Neuron (in vitro differentiated cells): ENCODE data around the gene MUSK.
"Not testable (repeated sequence)": the region's sequence is repeated elsewhere in the genome, so short reads cannot be mapped to it uniquely, and the experiment has no call there.

Source experiments
- H2AFZ ChIP-seq: one replicate; pipeline ENCODE4 v1.6.1; 2013; ENCODE audit warnings: low read depth, mild to moderate bottlenecking, inconsistent platforms, low read length, moderate library complexity
- H3K27me3 ChIP-seq: one replicate; pipeline ENCODE4 v1.6.1; 2013; ENCODE audit warnings: low read length; ENCODE audit not compliant: insufficient read depth
- H3K36me3 ChIP-seq: one replicate; pipeline ENCODE4 v1.6.1; 2013; ENCODE audit warnings: low read length; ENCODE audit not compliant: insufficient read depth
- H3K4me1 ChIP-seq: one replicate; pipeline ENCODE4 v1.6.1; 2013; ENCODE audit warnings: low read length; ENCODE audit not compliant: insufficient read depth
- H3K4me3 ChIP-seq: 2 replicates; pipeline ENCODE4 v1.5.1; 2013; ENCODE audit warnings: mild to moderate bottlenecking, low read length, moderate library complexity
- H3K9me3 ChIP-seq: one replicate; pipeline ENCODE4 v1.6.1; 2013; ENCODE audit warnings: low read length

Gene MUSK

GRCh38 chr9:110810262-110810976, 141.8 kb downstream of the MUSK start:
- Histone ChIP-seq H3K27me3 (no peaks in the 10 kb centered on the region), H3K4me3 (no peak overlapping the region), H2AFZ (no peak overlapping the region), H3K9me3 (no peaks in the 10 kb centered on the region), H3K36me3 (no peaks in the 10 kb centered on the region), H3K4me1 (no peaks in the 10 kb centered on the region)

GRCh38 chr9:110812886-110813285, 144.3 kb downstream of the MUSK start:
- Histone ChIP-seq H3K4me1 (no peaks in the 10 kb centered on the region), H3K4me3 (no peak overlapping the region), H2AFZ (no peak overlapping the region), H3K27me3 (no peaks in the 10 kb centered on the region), H3K36me3 (no peaks in the 10 kb centered on the region), H3K9me3 (no peaks in the 10 kb centered on the region)

GRCh38 chr9:110814159-110814558, 145.6 kb downstream of the MUSK start:
- H3K36me3 ChIP-seq = no peaks in the 10 kb centered on the region
- no peaks in the 10 kb centered on the region for H3K27me3 ChIP-seq
- no peaks in the 10 kb centered on the region for H3K4me1 ChIP-seq
- H3K4me3 ChIP-seq = no peak overlapping the region
- no peaks in the 10 kb centered on the region for H3K9me3 ChIP-seq
- no peak overlapping the region for H2AFZ ChIP-seq

DNA sequence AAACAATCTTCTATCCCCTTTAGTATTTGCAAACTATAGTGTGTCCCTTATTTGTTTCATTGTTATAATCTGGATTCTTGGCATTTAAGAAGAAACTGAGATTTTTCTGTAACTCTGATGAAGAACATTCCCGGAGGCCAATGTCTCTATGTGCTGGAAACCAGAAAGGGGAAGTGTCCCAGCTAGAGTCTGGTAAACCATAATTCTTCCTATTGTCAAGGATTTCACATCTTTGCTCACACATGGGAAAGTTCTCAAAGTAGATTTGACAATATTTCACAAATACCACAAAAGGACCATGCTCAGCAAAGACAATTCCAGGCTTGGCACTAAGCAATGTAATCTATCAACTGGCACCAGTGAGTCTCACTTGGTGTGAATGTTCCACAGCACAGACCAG, 146.8 kb downstream of the MUSK start:
- Histone ChIP-seq H3K27me3 (no peaks in the 10 kb centered on the region), H3K4me1 (no peaks in the 10 kb centered on the region), H3K36me3 (no peaks in the 10 kb centered on the region), H3K4me3 (no peak overlapping the region), H2AFZ (no peak overlapping the region), H3K9me3 (no peaks in the 10 kb centered on the region)

- Histone ChIP-seq H3K4me3 (no peak overlapping the region), H3K9me3 (peaks cover 2% of the 10 kb centered on the region), H3K4me1 (no peaks in the 10 kb centered on the region), H3K36me3 (no peaks in the 10 kb centered on the region), H3K27me3 (no peaks in the 10 kb centered on the region), H2AFZ (no peak overlapping the region)
Observed at GRCh38 chr9:110820381-110820780, 151.8 kb downstream of the MUSK start.

DNA sequence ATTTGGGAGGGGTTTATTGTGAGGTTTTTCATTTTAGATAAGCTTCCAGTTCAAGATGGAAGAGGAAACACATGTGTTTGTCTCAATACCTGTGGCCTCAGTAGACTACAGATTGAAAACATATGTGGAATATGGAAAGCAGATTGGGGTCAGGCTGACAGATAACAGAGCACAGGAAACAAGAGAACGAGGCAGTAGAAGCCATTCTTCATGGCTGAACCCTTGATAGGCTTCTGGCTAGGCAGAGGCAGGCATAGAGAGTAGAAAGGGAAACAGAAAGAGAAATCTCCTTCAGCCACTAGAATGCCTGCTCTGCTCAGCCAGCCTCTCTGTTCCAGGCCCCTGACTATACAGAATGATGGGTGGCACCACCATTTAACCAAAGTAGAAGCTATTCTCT, 152.5 kb downstream of the MUSK start:
- H3K9me3 ChIP-seq = peaks cover 2% of the 10 kb centered on the region
- no peak overlapping the region for H3K4me3 ChIP-seq
- no peaks in the 10 kb centered on the region for H3K27me3 ChIP-seq
- H2AFZ ChIP-seq = no peak overlapping the region
- H3K4me1 ChIP-seq = peaks cover 4% of the 10 kb centered on the region
- no peaks in the 10 kb centered on the region for H3K36me3 ChIP-seq

- H2AFZ ChIP-seq, H3K4me3 ChIP-seq, H3K36me3 ChIP-seq, H3K27me3 ChIP-seq, H3K9me3 ChIP-seq, H3K4me1 ChIP-seq: not testable (repeated sequence)
Observed at GRCh38 chr9:110825129-110825528, 156.5 kb downstream of the MUSK start.

GRCh38 chr9:110825950-110826349, 157.4 kb downstream of the MUSK start:
- Histone ChIP-seq H2AFZ (no peak overlapping the region), H3K27me3 (no peaks in the 10 kb centered on the region), H3K36me3 (no peaks in the 10 kb centered on the region), H3K4me1 (peaks cover 6% of the 10 kb centered on the region), H3K9me3 (peaks cover 2% of the 10 kb centered on the region), H3K4me3 (no peak overlapping the region)

GRCh38 chr9:110826400-110826799, 157.8 kb downstream of the MUSK start:
- not testable (repeated sequence) for H2AFZ ChIP-seq, H3K4me1 ChIP-seq, H3K27me3 ChIP-seq

DNA sequence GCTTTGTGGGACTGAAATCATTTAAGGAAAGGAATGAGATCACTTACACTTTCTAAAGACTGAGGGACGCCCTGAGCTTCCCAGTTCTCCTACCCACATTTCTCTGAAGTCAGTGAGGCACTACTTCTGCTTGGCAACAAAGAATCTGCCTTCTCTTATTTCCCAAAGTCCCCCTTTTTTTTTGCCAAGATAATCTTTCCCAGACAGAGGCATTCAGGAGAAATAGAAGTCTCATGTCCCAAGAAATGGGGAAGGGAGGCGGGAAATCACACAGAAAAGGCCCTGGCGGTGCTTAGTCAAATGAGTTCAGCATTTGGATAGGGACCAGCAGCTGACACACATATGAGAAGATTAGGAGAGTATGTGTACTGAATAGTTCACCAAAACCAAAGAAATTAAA, 159.7 kb downstream of the MUSK start:
- Histone ChIP-seq H3K36me3 (no peaks in the 10 kb centered on the region), H3K27me3 (no peaks in the 10 kb centered on the region), H2AFZ (no peak overlapping the region), H3K4me1 (peaks cover 6% of the 10 kb centered on the region), H3K9me3 (no peaks in the 10 kb centered on the region), H3K4me3 (no peak overlapping the region)

More at GRCh38 chr9:110826400-110826799, 157.8 kb downstream of the MUSK start:
- H3K4me3 ChIP-seq, H3K36me3 ChIP-seq, H3K9me3 ChIP-seq: not testable (repeated sequence)

- Histone ChIP-seq H3K36me3 (no peaks in the 10 kb centered on the region), H3K27me3 (no peaks in the 10 kb centered on the region), H3K4me1 (peaks cover 12% of the 10 kb centered on the region), H2AFZ (no peak overlapping the region), H3K9me3 (no peaks in the 10 kb centered on the region), H3K4me3 (no peak overlapping the region)
Observed at GRCh38 chr9:110830495-110830894, 161.9 kb downstream of the MUSK start.

DNA sequence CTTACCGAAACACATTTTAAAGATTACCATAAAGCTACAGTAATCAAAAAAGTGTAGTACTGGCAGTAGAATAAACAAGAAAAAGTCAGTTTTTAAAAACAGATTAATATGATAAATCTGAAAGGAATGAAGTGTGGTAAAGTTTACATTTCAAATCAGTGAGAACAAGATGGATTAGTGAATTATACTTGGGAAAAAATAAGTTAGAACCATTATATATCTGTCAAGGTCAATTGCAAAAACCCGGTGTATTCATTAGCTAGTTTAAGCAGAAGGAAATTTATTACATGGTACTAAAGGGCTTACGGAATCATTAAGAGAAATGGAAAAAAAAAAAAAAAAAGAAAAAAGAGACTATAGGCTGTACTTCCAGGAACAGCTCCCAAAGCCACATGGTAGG, 164.3 kb downstream of the MUSK start:
- Histone ChIP-seq H3K36me3 (no peaks in the 10 kb centered on the region), H3K4me3 (no peak overlapping the region), H3K4me1 (peaks cover 11% of the 10 kb centered on the region), H2AFZ (no peak overlapping the region), H3K27me3 (no peaks in the 10 kb centered on the region), H3K9me3 (no peaks in the 10 kb centered on the region)

DNA sequence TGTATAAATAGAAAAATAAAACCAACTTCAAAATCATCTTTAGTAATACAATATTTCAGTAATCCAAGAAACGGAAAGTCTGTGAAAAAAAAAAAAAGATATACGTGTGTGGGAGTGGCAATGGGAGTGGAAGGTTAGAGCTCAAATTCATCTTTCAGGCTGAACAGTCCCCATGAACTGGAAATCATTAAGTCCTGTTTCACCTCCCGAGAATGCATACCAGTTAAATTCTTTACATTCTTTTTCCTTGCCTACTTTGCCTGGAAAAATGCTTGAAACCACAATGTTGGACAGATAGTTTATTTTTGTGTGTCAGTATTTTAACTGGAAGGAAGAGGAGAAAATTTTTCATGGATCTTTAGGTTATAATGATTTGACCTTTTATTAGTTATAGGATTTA, 166.8 kb downstream of the MUSK start:
- Histone ChIP-seq H3K4me3 (no peak overlapping the region), H3K9me3 (no peaks in the 10 kb centered on the region), H3K4me1 (peaks cover 11% of the 10 kb centered on the region), H2AFZ (no peak overlapping the region), H3K27me3 (no peaks in the 10 kb centered on the region), H3K36me3 (no peaks in the 10 kb centered on the region)

DNA sequence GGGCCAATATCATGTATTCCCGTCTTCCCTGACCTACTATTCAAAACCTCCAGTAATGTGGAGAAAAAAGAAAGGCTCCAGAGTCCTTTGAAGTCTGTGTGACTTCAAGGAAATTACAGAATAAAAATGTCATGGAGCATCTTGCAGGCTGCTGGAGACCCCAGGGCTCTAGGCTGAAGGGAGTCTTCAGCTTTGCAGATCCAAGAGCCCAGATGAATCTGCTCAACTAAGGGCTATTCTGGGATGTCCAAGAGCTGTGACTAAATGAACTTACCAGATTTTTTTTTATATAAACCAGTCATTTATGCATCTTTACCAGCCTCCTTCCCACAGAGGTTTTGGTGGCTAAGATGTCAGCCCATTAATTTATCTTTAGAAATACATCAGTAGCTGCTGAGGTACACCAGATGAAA, 167.3 kb downstream of the MUSK start:
- Histone ChIP-seq H3K4me1 (peaks cover 11% of the 10 kb centered on the region), H3K27me3 (no peaks in the 10 kb centered on the region), H2AFZ (no peak overlapping the region), H3K9me3 (no peaks in the 10 kb centered on the region), H3K36me3 (no peaks in the 10 kb centered on the region), H3K4me3 (no peak overlapping the region)
